Activated CD4-positive, CD25-positive, alpha-beta regulatory T cell treated with anti-CD3 and anti-CD28 coated beads, Interleukin-2, amount 50 U/mL, for 16 hours (primary cell): ENCODE data around the gene LAGE3.

ENCODE experiments used
- DNase-seq: peaks from one replicate; pipeline ENCODE4 v3.0.0-alpha.2; 2020; ENCODE audit warnings: low read depth, low spot score

Gene LAGE3

DNA sequence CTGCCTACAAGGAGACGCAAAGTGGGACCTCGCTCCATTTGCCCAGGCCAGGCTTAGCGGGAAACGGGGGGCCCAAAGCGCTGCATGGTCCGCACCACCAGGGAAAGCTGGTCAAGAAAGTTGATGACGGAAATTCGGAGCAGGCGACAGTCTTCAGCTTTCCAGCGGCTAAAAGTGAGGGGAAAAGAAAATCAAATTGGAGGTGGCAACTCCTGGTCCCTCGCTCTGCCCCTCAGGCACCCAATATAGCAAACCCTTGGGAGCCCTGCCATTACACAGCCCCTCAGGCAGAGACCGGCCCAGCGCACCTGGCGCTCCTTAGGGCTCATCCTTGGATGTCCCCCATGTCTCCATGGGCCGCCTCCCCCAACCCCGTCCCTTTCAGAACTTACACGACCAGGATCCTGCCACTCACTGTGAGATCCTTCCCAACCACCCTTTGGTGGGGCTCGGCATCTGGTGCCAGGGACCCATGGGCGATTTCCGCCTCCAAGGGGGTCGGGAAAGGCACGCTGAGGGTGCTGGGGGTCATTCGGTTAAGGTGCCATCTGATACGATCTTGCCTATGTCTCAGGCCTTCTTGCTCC is 1.1 kb downstream of the LAGE3 start:
- DNase-seq = no peak

DNA sequence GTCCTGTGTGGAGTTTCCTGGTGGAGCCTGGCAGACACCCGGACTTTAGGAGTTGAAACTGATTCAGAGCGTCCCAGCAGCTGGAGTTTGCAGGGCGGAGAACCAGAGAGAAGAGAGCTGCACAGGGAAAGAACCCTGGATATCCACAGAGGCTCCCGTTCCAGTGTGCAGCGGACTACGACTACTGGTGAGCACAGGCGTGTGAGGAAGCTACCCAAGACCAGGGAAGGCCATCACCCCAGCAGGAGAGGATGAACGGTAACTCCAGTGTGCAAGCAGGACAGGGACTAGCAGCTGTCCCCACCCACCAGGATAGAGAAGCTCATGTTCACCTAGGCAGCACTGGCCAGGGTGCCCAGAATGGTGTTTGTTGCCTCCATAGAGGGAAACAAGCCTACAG is 2.3 kb downstream of the LAGE3 start:
- no peak for DNase-seq

DNA sequence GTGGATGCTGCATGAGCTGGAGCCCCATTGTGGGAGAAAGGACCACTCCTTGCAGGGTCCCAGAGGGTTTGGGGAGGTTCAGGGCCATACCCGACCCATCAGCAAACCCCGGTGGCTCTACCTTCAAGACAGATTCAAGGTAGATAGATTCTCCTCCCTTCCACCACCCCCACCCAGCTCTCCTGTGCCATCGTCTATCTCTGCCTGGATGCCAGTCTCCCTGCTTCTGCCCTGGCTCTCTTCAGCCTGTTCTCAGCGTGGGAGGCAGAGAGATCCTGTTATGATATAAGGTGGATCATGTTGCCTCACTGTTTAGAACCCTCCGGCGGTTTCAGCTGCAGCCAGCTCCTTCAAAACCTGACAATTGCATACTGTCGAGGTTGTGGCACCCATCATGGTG is 5.4 kb downstream of the LAGE3 start:
- no peak for DNase-seq

DNA sequence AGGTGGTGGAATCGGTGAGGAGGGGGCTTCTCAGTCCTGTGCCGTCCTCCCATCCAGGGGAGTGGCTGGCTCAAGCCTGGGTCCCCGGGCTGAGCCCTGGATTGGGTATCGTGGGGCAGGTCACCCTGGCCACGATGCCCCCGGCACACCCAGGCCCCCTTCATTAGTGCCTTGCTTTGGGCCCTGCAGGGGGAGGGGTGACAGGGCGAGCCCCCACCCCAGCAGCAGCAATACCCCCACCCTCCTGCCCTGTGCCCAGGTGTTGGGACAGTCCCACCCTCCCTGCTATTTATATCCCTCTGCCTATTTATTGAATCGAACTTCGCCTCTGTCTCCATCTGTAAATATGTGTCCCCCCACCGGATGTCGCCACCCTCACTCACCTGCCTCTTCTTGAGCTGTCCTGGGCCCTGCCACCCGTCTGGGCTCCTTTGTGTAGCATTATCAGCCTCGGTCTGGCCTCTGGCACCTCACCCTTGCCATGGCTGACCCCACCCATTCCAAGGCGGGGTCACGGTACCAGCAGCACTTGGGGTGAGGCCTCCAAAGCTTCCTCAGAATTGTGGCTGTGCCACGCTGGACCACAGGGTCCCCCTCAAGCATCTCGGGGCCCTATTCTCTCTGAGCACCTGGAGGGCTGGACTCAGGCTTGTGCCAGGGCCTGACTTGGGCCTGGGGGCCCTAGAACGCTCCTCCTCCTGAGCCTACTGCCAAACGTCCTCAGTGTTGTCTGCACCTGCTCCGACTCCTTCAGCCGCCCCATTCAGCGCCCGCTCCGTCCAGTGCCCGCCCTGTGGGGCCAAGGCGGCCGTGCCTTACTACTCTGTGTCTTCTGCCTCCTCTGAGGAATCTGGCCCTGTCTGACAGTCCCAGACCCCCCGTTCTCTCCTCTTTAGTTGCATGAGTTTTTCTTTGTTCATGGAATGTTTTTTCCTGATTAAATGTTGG is 6.1 kb downstream of the LAGE3 start:
- DNase-seq = no peak

DNA sequence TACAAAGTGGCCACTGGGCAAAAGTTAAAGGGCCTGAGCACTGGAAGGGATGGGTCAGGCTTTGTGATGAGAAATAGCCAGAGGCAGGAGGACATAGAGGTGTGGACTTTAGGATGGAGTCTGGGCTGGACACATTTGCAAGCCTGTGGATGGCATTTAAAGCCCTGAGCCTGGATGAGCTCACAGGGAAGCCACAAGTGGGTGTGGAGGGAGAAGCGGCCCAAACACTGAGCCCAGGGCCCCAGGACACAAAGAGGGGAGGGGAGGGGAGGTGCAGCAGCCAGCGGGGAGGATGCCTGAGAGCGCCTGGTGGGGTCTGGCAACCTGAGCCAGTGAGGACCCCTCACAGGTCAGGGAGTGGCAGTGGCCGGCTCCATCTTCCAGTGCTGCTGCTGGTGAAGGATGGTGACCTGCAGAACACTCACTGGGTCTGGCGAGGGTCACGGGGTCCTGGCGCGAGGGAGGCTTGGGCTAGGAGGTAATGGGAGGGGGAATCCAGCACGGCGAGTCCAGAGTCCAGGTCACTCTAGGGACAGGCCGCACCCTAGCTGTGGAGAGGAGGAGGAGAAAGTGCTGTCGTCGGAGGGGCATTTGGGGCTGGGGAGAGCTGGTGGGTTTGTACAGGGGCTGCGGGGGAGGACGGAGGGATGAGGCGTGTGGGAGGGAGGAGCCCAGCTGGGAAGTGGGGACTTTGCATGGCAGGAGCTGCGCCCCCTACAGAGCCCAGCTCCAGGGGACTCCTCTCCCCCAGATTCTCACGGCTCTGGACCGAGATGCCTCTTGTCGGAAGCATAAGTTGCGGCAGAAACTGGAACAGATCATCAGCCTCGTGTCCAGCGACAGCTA is 7.0 kb downstream of the LAGE3 start:
- no peak for DNase-seq

DNA sequence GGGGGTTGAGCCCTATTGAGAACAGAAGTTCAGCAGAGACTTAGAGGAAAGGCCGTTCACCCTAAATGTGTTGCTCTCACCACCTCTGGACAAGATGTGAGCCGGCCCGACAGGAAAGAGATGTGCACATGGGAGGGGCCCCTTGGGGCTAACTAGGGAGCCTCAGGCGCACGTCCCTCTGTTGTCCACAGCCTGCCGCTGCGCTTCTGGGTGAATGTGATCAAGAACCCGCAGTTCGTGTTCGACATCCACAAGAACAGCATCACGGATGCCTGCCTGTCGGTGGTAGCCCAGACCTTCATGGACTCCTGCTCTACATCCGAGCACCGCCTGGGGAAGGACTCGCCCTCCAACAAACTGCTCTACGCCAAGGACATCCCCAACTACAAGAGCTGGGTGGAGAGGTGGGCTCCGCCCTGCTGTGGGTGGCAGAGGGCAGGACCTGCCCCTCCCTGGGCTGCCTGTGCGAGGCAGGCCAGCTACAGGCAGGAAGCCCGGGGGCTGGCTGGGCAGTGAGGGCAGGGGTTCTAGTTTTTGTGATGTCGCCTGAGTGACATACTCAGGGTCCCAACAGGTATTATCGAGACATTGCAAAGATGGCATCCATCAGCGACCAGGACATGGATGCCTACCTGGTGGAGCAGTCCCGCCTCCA is 8.0 kb downstream of the LAGE3 start:
- DNase-seq = no peak

DNA sequence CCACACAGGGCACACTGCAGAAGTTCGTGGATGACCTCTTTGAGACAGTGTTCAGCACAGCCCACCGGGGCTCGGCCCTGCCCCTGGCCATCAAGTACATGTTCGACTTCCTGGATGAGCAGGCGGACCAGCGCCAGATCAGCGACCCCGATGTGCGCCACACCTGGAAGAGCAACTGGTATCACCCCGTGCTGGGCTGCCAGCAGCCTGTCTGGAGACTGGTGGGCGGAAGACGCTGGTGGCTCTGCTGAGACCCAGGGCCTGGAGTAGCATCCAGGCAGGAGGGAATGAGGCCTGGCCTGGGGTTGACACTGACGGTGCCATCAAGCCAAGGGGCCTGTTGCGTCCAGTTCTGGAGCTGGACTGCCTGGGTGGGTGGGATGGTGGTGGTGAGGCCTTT is 8.6 kb downstream of the LAGE3 start:
- DNase-seq = no peak

DNA sequence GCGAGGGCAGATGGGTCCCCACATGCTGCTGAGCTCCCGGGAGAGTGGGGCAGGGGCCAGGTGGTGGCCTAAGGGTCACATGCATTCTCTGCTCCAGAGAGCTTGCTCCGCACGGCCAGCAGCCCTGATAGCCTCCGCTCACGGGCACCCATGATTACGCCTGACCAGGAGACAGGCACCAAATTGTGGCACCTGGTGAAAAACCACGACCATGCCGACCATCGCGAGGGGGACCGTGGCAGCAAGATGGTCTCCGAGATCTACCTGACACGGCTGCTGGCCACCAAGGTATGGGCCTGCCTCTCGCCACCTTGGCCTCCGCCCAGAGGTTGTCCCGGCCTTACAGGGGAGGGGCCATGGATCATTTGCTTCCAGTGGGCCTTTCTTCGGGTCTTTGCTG is 9.2 kb downstream of the LAGE3 start:
- no peak for DNase-seq

DNA sequence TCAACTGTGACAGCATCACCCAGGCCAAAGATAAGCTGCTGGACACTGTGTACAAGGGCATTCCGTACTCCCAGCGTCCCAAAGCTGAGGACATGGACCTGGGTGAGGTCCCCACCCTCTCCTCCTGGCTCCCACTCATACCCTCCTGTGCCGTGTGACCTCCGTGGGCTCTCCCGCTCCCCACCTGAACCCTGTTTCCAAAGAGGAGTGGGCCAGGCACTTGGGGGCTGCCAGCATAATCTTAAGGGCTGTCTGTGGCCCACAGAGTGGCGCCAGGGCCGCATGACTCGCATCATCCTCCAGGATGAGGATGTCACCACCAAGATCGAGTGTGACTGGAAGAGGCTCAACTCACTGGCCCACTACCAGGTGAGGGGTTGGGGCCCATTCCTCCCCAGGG is 10.0 kb downstream of the LAGE3 start:
- DNase-seq = no peak

DNA sequence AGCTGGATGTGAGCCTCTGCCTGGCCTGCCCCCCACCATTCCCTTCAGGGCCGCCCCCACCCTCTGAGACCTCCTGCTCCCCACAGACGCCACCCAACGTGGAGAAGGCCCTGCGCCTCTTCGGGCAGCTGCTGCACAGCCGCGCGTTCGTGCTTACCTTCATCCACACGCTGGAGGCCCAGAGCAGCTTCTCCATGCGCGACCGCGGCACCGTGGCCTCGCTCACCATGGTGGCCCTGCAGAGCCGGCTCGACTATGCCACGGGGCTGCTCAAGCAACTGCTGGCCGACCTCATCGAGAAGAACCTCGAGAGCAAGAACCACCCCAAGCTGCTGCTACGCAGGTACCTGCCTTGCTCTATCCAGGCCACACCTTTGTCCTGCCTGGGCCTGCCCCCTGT is 10.9 kb downstream of the LAGE3 start:
- DNase-seq = no peak

DNA sequence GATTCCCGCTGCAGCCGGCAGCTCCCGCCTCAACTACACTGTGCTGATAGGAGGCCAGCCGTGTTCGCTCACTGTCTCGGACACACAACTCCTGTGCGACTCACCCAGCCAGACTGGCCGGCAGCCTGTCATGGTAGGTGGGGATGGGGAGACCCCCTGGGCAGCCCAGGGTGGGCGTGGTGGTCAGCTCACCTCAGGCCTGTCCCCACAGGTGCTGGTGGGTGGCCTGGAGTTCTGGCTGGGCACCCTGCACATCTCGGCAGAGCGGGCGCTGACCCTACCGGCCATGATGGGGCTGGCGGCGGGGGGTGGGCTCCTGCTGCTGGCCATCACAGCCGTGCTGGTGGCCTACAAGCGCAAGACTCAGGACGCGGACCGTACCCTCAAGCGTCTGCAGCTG is 11.5 kb downstream of the LAGE3 start:
- DNase-seq = no peak

DNA sequence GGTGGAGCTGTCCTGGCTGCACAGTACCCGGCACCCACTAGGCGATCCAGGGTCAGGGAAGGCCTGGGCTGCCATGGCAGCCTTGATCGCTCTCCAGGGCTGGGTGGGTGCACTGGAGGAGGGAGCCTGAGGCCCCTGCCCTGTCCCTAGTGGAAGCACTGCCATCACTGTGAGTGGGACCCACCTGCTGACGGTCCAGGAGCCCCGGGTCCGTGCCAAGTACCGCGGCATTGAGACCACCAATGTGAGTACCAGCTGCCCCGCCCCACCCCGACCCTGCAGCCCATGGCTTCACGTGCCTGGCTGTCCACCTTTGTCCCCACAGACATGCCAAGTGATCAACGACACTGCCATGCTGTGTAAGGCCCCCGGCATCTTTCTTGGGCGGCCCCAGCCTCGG is 12.2 kb downstream of the LAGE3 start:
- DNase-seq = no peak

DNA sequence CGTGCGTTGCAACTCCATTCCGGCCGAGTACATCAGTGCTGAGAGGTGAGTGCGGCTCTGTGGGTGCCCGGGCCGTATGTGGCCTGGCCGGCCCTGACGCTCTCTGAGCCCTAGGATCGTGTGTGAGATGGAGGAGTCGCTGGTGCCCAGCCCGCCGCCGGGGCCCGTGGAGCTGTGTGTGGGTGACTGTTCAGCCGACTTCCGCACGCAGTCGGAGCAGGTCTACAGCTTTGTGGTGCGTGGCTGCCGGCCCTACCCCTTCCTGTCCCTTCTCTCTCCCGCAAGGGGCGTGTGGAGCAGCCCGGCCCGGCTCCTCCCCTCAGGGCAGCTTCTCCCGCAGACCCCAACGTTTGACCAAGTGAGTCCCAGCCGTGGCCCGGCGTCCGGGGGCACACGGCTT is 13.0 kb downstream of the LAGE3 start:
- no peak for DNase-seq

DNA sequence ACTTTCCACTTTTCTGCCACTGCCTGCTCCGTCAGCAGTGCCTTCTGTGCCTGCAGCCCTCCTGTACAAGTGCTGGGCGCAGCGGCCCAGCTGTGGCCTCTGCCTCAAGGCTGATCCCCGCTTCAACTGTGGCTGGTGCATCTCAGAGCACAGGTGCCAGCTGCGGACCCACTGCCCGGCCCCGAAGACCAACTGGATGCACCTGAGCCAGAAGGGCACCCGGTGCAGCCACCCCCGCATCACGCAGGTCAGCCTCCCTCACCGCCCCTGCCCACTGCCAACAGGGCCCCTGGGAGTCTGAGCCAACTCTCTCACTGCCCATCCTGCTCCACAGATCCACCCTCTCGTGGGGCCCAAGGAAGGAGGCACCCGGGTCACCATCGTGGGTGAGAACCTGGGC is 13.5 kb downstream of the LAGE3 start:
- DNase-seq = no peak

DNA sequence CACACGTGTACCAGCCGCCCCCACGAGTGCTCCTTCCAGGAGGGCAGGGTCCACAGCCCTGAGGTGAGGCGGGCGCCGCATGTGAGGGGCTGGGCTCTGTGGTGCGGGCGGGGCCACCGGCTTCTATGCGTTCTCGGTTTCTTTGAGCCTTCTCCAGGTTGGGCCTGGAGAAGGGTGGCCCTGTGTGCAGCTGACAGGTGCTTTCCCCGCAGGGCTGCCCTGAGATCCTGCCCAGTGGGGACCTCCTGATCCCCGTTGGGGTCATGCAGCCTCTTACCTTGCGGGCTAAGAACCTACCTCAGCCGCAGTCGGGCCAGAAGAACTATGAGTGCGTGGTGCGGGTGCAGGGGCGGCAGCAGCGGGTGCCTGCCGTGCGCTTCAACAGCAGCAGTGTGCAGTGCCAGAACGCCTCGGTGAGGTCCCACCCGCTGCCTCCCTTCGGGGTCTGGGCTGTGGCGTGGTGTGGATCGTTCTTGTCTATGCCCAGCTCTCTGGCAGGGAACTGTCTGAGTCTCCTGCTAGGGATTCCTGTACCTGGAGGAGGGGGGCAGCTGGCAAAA is 14.2 kb downstream of the LAGE3 start:
- DNase-seq = no peak

DNA sequence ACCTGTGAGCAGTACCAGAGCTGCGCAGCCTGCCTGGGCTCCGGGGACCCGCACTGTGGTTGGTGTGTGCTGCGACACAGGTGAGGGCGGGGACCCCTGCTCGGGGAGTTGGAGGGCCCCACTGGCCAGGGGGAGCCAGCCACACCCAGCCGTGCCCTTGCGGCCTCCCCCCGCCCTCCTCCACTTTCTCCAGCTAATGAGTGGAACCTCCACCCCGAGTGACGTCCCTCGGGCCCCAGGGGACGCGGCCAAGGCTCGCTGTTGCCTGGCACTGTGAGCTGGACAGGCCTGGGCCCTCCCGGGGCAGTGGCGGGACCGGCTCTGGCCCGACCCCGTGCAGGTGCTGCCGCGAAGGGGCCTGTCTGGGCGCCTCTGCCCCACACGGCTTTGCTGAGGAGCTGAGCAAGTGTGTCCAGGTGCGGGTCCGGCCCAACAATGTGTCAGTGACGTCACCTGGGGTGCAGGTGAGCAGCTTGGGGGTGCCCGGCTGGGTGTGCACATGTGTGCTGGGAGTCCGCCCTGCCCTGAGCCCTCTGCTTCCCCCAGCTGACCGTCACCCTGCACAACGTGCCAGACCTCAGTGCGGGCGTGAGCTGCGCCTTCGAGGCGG is 15.4 kb downstream of the LAGE3 start:
- DNase-seq = no peak

DNA sequence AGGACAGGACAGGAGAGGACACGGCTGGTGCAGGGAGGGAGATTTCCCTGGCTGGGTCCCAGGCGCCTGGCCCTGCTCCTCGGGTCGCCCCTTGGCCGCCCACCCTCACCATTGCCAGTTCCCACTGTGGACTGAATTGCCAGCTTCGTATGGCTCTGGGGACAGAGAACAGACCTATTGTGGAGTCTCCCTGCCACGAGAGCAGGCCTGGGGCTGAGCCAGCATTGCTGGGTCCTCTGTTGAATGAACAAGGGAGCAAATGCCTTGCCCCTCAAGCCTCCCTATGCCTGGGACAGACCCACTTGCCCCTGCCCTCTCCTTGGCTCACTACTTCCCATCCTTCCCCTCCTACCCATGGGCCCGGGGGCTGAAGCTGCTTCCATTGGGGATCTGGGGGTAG is 16.7 kb downstream of the LAGE3 start:
- no peak for DNase-seq

DNA sequence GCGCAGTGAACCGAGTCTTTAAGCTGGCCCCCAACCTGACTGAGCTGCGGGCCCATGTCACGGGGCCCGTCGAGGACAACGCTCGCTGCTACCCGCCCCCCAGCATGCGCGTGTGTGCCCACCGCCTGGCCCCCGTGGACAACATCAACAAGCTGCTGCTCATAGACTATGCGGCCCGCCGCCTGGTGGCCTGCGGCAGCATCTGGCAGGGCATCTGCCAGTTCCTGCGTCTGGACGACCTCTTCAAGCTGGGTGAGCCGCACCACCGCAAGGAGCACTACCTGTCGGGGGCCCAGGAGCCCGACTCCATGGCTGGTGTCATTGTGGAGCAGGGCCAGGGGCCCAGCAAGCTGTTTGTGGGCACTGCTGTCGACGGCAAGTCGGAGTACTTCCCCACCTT is 18.8 kb downstream of the LAGE3 start:
- no peak for DNase-seq

DNA sequence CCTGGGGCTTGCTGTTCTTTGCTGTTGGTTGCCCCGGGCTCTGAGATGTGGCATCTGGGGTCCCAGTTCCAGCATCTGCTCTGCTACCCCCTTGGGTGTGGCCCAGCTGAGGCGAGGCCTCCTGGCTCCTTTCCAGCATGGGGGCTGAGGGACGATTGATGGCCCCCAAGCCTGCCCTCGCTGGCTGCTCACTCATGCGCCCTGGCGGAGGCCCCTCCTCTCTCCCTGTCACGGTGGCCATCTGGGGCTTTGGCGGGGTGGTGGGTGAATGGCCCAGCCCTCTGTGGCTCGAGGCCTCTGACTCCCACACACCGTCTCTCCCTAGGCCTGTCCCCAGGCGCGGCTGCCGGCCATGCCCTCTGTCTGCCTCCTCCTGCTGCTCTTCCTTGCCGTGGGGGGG is 19.2 kb downstream of the LAGE3 start:
- DNase-seq = no peak

DNA sequence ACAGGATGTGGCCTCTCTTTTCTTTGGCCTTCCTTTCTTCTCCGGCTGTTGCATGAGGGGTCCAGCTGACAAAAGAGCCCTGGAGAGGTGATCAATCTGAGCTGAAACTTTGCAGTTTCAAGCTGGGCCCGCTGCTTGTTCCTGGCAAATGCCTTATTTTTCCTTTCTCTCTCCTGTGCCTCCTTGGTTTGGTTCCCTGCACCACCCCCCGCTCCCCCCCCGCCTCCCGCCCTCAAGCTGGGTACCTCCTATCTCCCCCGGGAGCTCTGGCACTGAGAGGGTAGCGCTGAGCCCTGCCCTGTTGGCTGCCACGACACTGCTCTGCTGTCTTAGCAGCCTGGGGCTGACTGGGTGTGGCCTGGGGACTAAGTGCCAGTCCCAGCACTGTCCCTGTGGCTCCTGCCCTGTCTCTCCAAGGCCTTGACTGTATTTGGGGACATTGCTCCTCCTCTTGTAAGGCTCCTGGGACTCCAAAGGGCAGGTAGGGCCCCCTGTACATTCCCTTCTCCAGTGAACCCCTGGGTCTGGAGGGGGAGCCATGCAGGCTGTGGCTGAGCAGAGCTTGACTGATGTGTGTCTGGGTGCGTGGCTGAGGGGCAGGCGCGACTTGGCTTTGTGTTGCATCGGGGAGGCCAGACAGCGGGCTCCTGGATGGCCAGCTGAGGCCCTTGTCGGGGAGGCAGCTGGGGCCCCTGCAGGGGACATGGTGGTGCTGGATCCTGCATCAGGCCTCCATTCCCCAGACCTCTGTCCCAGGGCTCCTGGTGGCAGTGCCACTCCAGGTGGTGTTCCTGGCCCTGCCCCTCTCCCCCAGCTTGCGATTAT is 19.9 kb downstream of the LAGE3 start:
- no peak for DNase-seq
